K562 (cell line): ENCODE results near the gene UBE2S. TPM values are rescaled to one million over a fixed set of nuclear protein-coding genes. Genes with fewer than 3 reads are reported as not detected.

Experiments used
- CEBPZ ChIP-seq: fragments of 150-350 bp; IDR thresholded peaks from 2 replicates; pipeline ENCODE4 v1.6.1; 2014; ENCODE audit warnings: low read depth, mild to moderate bottlenecking, low read length, borderline replicate concordance
- CSDE1 ChIP-seq, 2 experiments: fragments of 450-650 bp; IDR thresholded peaks; 2 replicates each; pipeline ENCODE4 v1.6.1; 2016; ENCODE audit warnings: mild to moderate bottlenecking in 1 of 2
- FOXM1 ChIP-seq, 2 experiments: fragments of 450-650 bp in 1 of 2; sonication (generic) in 1 of 2; formaldehyde crosslinking in 1 of 2; IDR thresholded peaks; 2 replicates each; pipeline versions ENCODE4 v1.6.1 to v1.9.0; 2017 to 2022; ENCODE audit warnings: low read depth in 2 of 2, mild to moderate bottlenecking in 2 of 2, missing genetic modification reagents in 1 of 2, moderate library complexity in 1 of 2
- GATAD2B ChIP-seq: fragments of 450-650 bp; IDR thresholded peaks from 2 replicates; pipeline ENCODE4 v1.6.1; 2017; ENCODE audit warnings: mild to moderate bottlenecking, borderline replicate concordance
- HIVEP1 ChIP-seq: fragments of 250-450 bp; sonication (Bioruptor Pico); IDR thresholded peaks from 2 replicates; pipeline ENCODE4 v1.4.0; 2020; ENCODE audit warnings: mild to moderate bottlenecking
- NELFE ChIP-seq: IDR thresholded peaks from 2 replicates; pipeline ENCODE4 v1.6.1; 2011; ENCODE audit warnings: mild to moderate bottlenecking; ENCODE audit not compliant: insufficient read depth, insufficient read length
- NEUROD1 ChIP-seq: fragments of 150-350 bp; IDR thresholded peaks from 2 replicates; pipeline ENCODE4 v1.6.1; 2014; ENCODE audit warnings: borderline replicate concordance, low read length, low read depth; ENCODE audit not compliant: partially characterized antibody
- POLR2G ChIP-seq: fragments of 200-400 bp; formaldehyde crosslinking; IDR thresholded peaks from 2 replicates; pipeline ENCODE4 v1.6.1; 2017; ENCODE audit warnings: low read depth, mild to moderate bottlenecking, antibody characterized with exemption, low read length, moderate library complexity
- RBFOX2 ChIP-seq: fragments of 200-400 bp; formaldehyde crosslinking; IDR thresholded peaks from 2 replicates; pipeline ENCODE4 v1.6.1; 2017; ENCODE audit warnings: low read depth, mild to moderate bottlenecking, low read length, moderate library complexity
- SLC30A9 ChIP-seq: fragments of 250-450 bp; sonication (Bioruptor Pico); IDR thresholded peaks from 2 replicates; pipeline ENCODE4 v1.8.0; 2022; ENCODE audit warnings: mild to moderate bottlenecking, moderate library complexity
- TGIF2 ChIP-seq: sonication (generic); formaldehyde crosslinking; IDR thresholded peaks from 2 replicates; pipeline ENCODE4 v1.8.1; 2022; ENCODE audit warnings: mild to moderate bottlenecking, missing genetic modification reagents, moderate library complexity
- U2AF2 ChIP-seq: fragments of 200-400 bp; formaldehyde crosslinking; optimal IDR thresholded peaks from 2 replicates; pipeline ENCODE3; 2017; ENCODE audit warnings: low read depth, mild to moderate bottlenecking, low read length
- ZNF764 ChIP-seq: fragments of 250-450 bp; sonication (Bioruptor Pico); IDR thresholded peaks from 2 replicates; pipeline ENCODE4 v1.4.0; 2020; ENCODE audit warnings: low read depth, mild to moderate bottlenecking, moderate library complexity
- ZNF780A ChIP-seq: fragments of 250-450 bp; sonication (Bioruptor Pico); IDR thresholded peaks from 2 replicates; pipeline ENCODE4 v1.5.0; 2021; ENCODE audit warnings: mild to moderate bottlenecking
- polyA plus RNA-seq, 8 experiments: library from polyadenylated mRNA; depleted of rRNA in 4 of 8; stranded (reverse) in 5 of 8; unstranded in 3 of 8; fragments of >200 nt; fragmentation: Nextera tagmentation in 2 of 8; fragmentation: Illumina TruSeq in 1 of 8; extraction: Ambion mirVana in 2 of 8; extraction: Trizol in 1 of 8; gene quantifications; 2 replicates each; pipeline versions ENCODE4 v1.2.1 to v1.2.3, GENCODE V29; 2011 to 2014; ENCODE audit warnings: inconsistent platforms in 1 of 8, missing spikeins in 1 of 8
- total RNA-seq, 7 experiments: library from RNA; depleted of rRNA in 6 of 7; stranded (reverse); fragments of >200 nt in 6 of 7; fragmentation: Illumina TruSeq in 2 of 7; extraction: Trizol in 2 of 7; gene quantifications; 2 replicates each; pipeline versions ENCODE4 v1.2.1 to v1.2.3, GENCODE V29; 2011 to 2021; ENCODE audit warnings: low replicate concordance in 1 of 7
- TF ChIP-seq, protein P1 (sequence below): sonication (generic); formaldehyde crosslinking; IDR thresholded peaks from 2 replicates; pipeline ENCODE4 v1.8.0; 2022; ENCODE audit warnings: missing genetic modification reagents, mild to moderate bottlenecking, moderate library complexity, borderline replicate concordance
- TF ChIP-seq, protein P2 (sequence below): fragments of 450-650 bp; IDR thresholded peaks from 2 replicates; pipeline ENCODE4 v1.6.1; 2016; ENCODE audit warnings: low read depth, mild to moderate bottlenecking, moderate library complexity

UBE2S gene
- total and polyA plus RNA-seq, 9 of the 15 experiments (the other 6 are each of a cell fraction or from before 2014, with no cell fraction given) = 1.5 to 1,305 (median 157) TPM

DNA sequence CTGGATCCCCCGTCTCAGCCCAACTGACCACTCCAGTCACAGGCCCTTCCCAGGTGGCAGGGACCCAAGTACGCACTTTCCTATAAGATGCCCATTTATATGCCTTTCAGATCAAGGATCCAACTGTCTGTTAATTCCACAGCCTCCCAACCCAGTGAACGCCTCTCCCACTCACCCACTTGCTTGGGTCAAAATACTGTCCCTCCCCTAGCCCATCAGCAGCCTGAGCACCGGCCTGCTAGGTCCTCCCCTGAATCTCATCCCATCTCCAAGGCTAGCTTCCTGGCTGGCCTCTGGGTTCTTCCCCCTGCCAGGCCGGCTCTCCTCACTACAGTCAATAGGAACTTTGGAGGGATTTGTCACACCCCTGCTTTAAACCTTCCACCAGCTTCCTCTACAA lies 1.9 kb downstream of the UBE2S start (continued):
- TF ChIP-seq NELFE (no peak), CEBPZ (no peak), FOXM1 (IDR thresholded peaks at IDR 0.05; ENCODE audit: low read depth) (no peak), FOXM1 (CRISPR knock-in tag; IDR thresholded peaks at IDR 0.05; ENCODE audit: low read depth) (no peak), GATAD2B (no peak), NEUROD1 (no peak), TGIF2 (CRISPR knock-in tag) (no peak), ZNF764 (CRISPR knock-in tag) (no peak), RBFOX2 (peak; percentile 74), POLR2G (peak; percentile 42; the same call in 1 of the 2 replicates), CSDE1 (IDR thresholded peaks at IDR 0.05) (no peak), U2AF2 (no peak), ZNF780A (CRISPR knock-in tag) (no peak), HIVEP1 (no peak), SLC30A9 (no peak)
- TF ChIP-seq, protein P1, sequence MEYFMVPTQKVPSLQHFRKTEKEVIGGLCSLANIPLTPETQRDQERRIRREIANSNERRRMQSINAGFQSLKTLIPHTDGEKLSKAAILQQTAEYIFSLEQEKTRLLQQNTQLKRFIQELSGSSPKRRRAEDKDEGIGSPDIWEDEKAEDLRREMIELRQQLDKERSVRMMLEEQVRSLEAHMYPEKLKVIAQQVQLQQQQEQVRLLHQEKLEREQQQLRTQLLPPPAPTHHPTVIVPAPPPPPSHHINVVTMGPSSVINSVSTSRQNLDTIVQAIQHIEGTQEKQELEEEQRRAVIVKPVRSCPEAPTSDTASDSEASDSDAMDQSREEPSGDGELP = 0 out of 2 replicates have a peak, but pooled peaks have one; percentile 9
- TF ChIP-seq, protein P2, sequence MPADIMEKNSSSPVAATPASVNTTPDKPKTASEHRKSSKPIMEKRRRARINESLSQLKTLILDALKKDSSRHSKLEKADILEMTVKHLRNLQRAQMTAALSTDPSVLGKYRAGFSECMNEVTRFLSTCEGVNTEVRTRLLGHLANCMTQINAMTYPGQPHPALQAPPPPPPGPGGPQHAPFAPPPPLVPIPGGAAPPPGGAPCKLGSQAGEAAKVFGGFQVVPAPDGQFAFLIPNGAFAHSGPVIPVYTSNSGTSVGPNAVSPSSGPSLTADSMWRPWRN = no peak
